Gastroesophageal sphincter (tissue), 4 donors: ENCODE results near the gene CFHR3. TPM values are rescaled to one million over a fixed set of nuclear protein-coding genes. Genes with fewer than 3 reads are reported as not detected.
"Not testable (repeated sequence)": the region's sequence is repeated elsewhere in the genome, so short reads cannot be mapped to it uniquely, and the experiment has no call there.

Source experiments
- ATAC-seq: fragments of 150-250 bp; one replicate; pipeline ENCODE4 v1.9.1; 2016; ENCODE audit warnings: mild to moderate bottlenecking, moderate library complexity
- H3K27ac ChIP-seq, 4 donors: fragments of 200-600 bp; sonication (generic) in 3 of 4; 1 replicate in 3 of 4; 2 replicates in 1 of 4; pipeline ENCODE4 v1.5.1; 2016 to 2019
- H3K27me3 ChIP-seq: fragments of 200-600 bp; sonication (generic); one replicate; pipeline ENCODE4 v1.5.1; 2019
- H3K36me3 ChIP-seq, 2 donors: fragments of 200-600 bp; sonication (generic); one replicate each; pipeline ENCODE4 v1.5.1; 2019; ENCODE audit warnings: control low read depth in 1 of 2
- H3K4me1 ChIP-seq, 3 donors: fragments of 200-600 bp; sonication (generic); 1 replicate in 2 of 3; 2 replicates in 1 of 3; pipeline ENCODE4 v1.5.1; 2016 to 2019; ENCODE audit warnings: control low read depth in 2 of 3
- H3K4me3 ChIP-seq, 2 donors: fragments of 200-600 bp; sonication (generic); one replicate each; pipeline ENCODE4 v1.5.1; 2019; ENCODE audit warnings: mild to moderate bottlenecking in 1 of 2, moderate library complexity in 1 of 2
- H3K9me3 ChIP-seq, 3 donors: fragments of 200-600 bp; sonication (generic); one replicate each; pipeline ENCODE4 v1.5.1; 2017 to 2019; ENCODE audit warnings: control low read depth in 2 of 3
- whole genome bisulfite sequencing, 2 donors: methylation state at CpG; one replicate each; pipeline ENCODE4 v1.1.5; 2018; ENCODE audit warnings: low coverage in 1 of 2; 5-methylcytosine and 5-hydroxymethylcytosine counted together
- total RNA-seq, 4 donors: library from RNA; depleted of rRNA; stranded (reverse); fragments of >200 nt; gene quantifications; one replicate each; pipeline ENCODE4 v1.1.0, GENCODE V29; 2016
- TF ChIP-seq, protein P1 (sequence below), 4 experiments: fragments of 200-600 bp in 2 of 4; fragments of 450-650 bp in 2 of 4; sonication (generic) in 1 of 4; IDR thresholded peaks; one replicate each; pipeline ENCODE4 v1.5.1; 2017 to 2019; ENCODE audit warnings: antibody characterized with exemption in 4 of 4, mild to moderate bottlenecking in 2 of 4, moderate library complexity in 2 of 4

The CFHR3 gene
- total RNA-seq, 4 donors from 2014 or later = 0.25 TPM; not detected in 3

DNA sequence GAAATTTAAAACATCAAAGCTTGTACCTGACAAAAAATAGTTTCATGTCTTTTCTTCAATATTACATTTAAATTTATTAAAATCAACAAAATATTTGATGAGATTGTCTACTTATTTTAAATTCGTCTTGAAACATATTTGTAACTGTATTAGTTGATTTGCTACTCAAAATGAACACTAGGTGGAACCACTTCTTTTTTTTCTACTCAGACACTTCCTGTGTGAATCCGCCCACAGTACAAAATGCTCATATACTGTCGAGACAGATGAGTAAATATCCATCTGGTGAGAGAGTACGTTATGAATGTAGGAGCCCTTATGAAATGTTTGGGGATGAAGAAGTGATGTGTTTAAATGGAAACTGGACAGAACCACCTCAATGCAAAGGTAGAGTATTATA is 53.2 kb downstream of the CFHR3 start:
- not testable (repeated sequence) for H3K27ac ChIP-seq, ATAC-seq, H3K36me3 ChIP-seq, H3K4me3 ChIP-seq, H3K9me3 ChIP-seq, H3K27me3 ChIP-seq, H3K4me1 ChIP-seq
- TF ChIP-seq, protein P1, sequence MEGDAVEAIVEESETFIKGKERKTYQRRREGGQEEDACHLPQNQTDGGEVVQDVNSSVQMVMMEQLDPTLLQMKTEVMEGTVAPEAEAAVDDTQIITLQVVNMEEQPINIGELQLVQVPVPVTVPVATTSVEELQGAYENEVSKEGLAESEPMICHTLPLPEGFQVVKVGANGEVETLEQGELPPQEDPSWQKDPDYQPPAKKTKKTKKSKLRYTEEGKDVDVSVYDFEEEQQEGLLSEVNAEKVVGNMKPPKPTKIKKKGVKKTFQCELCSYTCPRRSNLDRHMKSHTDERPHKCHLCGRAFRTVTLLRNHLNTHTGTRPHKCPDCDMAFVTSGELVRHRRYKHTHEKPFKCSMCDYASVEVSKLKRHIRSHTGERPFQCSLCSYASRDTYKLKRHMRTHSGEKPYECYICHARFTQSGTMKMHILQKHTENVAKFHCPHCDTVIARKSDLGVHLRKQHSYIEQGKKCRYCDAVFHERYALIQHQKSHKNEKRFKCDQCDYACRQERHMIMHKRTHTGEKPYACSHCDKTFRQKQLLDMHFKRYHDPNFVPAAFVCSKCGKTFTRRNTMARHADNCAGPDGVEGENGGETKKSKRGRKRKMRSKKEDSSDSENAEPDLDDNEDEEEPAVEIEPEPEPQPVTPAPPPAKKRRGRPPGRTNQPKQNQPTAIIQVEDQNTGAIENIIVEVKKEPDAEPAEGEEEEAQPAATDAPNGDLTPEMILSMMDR (IDR thresholded peaks at IDR 0.05) = peak in 2 of 4 experiments; percentile 5 to 25
- WGBS, 2 donors = 3% methylated on average over 4 of the region's 4 CpGs

Other genes with a start within 250 kb of the CFHR3 start
- gene KCNT2, start 166.4 kb upstream of the CFHR3 start, total RNA-seq = 10 to 100 TPM in 2 of 4 donors, 1 to 10 TPM in 2; 6.5 to 25.1 (median 10.0) TPM
- 100 to 1,000 TPM in 1 of 4 donors, 10 to 100 TPM in 3; 35.7 to 111 (median 60.9) TPM for gene CFH, start 122.8 kb upstream of the CFHR3 start, total RNA-seq
- 1 to 10 TPM in 1 of 4 donors, not detected in 3; 1.3 TPM for gene CFHR1, start 44.9 kb downstream of the CFHR3 start, total RNA-seq
- gene CFHR4, start 113.2 kb downstream of the CFHR3 start, total RNA-seq = not detected
- gene CFHR2, start 168.9 kb downstream of the CFHR3 start, total RNA-seq = not detected
- not detected for gene CFHR5, start 202.7 kb downstream of the CFHR3 start, total RNA-seq